Stimulated activated CD8-positive, alpha-beta memory T cell treated with anti-CD3 and anti-CD28 coated beads, Interleukin-4, amount 100 ng/mL, for 48 hours (primary cell): ENCODE data around the gene HPS6.

Experiments
- DNase-seq: peaks from one replicate; pipeline ENCODE4 v3.0.0-alpha.2; 2020

Gene HPS6

GRCh38 chr10:102072673-102073527, 7.8 kb downstream of the HPS6 start:
- DNase-seq = peak; percentile 90

GRCh38 chr10:102083541-102083940, 18.4 kb downstream of the HPS6 start:
- DNase-seq = no peak

DNA sequence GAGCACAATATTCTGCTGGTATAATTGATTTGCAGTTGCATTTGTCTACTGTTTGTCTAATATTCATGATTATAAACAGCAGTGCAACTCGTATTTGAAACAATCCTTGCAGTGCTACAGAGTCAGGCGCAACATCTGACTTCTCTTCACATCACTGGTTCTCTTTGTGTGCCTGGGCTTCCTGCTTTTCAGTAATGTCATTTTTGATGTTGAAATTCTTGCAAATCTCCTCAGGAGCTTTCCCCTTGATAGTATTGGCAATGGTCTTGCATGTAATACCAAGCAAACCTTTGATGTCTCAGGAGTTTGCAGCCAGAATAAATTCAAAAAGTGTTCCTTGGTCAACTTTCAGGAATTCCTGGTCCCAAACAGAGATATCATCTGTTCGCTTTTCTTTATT, 20.2 kb downstream of the HPS6 start:
- DNase-seq = no peak

DNA sequence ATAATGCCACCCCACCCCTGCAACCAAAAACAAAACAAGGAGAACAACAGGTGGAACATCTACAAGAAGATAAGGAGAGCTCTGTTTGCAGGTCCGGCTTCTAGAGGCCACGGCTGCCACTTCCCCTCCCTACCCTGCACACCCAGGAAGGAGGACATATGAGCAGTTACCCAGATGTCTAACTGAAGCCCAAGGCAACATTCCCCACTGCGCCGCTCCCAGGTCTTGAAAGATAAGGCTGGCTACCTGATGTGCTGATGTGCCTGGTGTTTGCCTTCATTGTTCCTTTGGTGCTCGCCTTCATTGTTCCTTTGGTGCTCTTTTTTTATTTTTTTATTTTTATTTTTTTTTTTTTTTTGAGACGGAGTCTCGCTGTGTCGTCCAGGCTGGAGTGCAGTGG, 21.0 kb downstream of the HPS6 start:
- no peak for DNase-seq

- no peak for DNase-seq
These were observed 25.6 kb downstream of the HPS6 start for GRCh38 chr10:102090772-102091171.

- DNase-seq = no peak
These were observed 31.3 kb downstream of the HPS6 start for GRCh38 chr10:102096449-102096848.

DNA sequence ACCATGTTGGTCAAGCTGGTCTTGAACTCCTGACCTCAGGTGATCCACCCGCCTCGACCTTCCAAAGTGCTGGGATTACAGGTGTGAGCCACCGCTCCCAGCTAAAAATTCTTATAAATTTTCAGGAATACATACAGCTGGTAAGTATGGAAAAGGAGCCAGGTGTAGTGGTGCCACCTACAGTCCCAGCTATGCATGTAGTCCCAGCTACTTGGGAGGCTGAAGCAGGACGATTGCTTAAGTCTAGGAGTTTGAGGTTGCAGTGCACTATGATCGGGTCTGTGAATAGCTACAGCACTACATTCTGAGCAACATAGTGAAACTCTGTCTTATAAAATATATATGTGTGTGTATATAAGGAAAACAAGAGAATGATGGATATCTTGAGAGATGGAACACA, 36.0 kb downstream of the HPS6 start:
- DNase-seq = no peak

GRCh38 chr10:102102421-102102820, 37.3 kb downstream of the HPS6 start:
- no peak for DNase-seq

DNA sequence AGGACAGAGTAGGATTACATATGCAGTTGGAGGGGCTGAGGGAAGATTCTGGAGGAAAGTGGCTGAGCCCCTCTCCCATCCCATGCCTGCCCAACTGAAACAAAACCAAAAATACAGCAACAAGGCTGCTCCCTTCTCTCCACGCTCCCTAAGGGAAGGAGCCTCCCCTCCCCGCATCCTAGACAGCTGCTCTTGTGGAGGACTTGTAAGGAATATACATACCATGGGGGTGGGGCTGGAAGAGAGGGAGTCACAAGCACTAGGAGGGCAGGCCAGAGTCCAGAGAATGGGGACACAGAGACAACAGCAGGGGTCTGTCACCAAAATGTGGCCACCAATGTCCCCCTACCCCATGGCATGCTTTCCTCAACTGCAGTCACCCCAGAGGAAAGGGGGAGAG, 41.8 kb downstream of the HPS6 start:
- DNase-seq = no peak

GRCh38 chr10:102109166-102110116, 44.3 kb downstream of the HPS6 start:
- no peak for DNase-seq

GRCh38 chr10:102111276-102111675, 46.1 kb downstream of the HPS6 start:
- DNase-seq = no peak

DNA sequence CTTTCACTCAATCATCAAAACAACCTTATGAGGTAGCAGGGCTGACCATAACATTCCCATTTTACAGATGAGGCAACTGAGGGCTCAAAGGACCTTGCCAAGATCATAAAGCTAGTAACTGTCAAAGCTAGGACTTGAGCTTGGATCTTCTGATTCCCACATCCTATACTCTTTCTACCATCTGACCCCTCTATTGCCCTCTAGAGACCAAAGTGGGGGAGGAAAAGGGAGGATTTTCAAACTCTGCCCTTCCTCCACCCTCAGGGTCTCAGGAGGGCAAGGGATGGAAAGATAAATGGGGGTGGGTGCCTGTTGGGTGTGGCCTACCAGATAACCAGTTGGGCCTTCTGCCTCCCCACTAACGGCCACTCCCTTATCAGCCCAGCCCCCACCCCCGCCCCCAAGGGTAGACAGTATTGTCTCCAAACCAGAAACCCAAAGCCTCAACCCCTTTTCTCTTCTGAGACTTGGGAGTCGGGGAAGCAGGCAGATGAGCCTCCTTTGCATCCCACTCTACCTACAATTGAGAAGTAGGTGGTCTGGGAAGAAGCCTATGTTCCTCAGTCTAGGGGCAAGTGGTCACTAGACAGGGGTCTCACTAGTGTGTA, 47.2 kb downstream of the HPS6 start:
- no peak for DNase-seq

DNA sequence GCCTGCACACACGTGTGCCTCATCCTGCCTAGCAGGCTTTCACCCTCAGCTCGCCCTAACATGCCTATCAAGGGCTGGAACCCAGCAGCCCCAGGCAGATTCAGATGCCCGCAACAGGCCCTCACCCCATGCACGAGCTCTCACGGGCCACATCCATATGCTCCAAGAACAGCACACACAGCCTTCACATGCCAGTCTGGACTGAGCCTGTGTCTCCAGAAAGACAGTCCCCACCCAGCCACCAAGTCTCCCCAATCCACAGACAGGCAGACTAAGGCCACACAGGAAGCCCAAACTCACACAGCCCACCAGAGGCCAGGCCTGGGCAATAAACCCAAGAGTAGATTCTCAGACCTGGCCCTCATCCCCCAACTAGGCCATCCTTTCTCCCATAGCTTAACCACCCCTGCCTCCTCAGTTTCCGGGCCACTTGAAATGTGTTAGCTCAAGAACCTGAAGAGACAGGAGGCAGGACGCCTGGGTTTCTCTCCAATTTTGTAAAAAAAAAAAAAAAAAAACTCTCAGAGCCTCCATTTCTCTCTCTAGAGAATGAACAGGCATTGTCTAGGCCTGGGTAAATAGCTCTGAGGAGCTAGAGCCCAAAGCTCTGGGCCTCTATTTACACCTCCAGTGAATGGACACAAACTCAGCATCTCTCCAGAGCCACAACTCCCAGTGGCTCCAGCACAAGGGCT, 48.3 kb downstream of the HPS6 start:
- peak; percentile 38 for DNase-seq

GRCh38 chr10:102113956-102114857, 49.1 kb downstream of the HPS6 start:
- DNase-seq = peak; percentile 41

- peak; percentile 90 for DNase-seq
These were observed 49.9 kb downstream of the HPS6 start for GRCh38 chr10:102114861-102115618.

DNA sequence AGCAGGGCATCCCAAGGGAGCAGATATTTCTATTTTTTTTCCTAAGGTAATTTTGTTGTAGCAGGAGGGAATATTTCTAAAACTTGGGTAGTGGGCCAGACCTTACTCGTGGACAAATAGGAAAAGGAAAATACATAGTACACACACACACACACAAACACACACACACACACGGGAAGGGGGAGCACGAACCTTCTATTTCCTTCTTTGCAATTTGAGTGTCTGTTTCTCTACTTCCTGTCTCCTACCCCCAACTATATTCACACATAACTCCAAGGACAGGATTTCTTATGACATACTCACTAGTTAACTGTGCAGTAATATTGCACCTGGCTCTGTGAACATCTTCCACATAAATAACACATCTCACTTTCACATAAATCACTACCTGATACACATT, 50.6 kb downstream of the HPS6 start:
- DNase-seq = no peak

GRCh38 chr10:102116656-102117055, 51.5 kb downstream of the HPS6 start:
- DNase-seq = no peak
